Measurements from ENCODE around the gene VIT.

The VIT gene

DNA sequence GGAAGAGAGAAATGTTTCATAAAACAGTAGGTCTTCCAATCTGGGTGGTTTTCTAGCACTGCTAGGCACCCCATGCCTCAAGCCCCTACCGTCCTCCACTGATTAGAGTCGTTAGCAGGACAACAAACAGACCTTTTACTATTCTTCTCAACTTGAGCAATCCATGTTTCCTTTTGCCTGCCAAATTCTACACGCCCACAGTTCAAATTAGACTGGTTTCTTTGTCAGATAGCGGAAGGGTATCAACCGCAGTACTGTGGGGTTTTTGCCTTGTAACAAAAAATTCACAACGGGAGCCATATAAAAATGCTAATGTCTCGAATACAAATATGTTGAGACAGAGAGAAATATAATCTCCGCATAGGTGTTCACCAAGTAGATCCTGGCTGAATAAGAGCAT lies 59.9 kb downstream of the VIT start:
- in situ Hi-C loops (cut with MboI; ENCODE audit: low sequenced_read_pairs): no loop called here

DNA sequence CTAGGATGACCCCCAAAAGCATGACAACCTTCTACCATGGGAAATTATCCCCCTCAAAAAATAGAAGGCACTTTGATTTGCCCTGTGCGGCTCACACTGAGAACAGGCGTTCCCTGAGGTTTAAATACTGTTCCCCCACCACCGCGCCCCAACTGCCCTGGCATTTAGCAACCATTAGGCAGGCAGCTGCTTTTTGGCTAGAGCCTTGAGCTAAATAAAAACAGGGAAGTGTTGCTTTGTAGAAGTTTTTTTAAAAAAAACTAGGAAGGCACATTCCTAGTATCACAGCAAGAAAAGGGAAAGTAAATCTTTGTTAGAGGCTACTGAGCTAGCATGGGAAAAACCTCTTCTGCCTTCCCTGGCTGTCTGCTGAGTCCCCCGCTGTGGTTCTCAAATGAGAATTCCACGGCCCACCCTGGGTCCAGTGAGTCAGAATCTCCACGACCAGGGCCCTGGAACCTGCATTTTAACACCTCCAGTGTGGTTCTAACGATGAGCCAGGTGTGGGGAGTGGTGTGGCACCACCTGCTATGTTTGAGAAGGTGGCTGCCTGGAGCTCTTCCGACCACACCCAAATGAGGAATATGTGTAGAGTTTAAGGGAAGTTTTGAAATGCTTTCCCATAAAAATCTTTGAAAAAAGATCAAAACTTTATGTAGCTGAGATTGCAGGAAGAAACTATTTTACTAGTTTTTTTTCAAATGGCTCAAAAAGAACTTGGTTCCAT lies 66.4 kb downstream of the VIT start:
- in situ Hi-C loops (cut with MboI; ENCODE audit: low sequenced_read_pairs): no loop called here

DNA sequence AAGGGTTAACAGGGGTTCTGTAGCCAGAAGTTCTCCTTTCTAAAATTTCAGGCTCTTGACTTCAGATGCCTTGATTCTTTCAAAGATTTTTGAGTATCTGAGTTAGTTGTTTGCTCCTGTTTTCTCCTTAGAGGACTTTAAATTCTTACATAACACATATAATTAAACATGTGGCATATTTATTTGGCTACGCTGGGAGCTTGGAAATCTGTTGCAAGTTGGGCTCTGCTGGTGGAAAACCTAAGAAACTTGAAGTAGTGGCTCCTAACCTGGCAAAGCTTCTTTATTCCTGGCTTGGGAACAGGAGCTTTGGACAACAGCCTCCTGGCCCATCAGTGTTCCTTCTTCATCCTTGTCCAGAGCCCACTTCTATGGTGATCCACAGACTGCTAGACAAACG lies 72.6 kb downstream of the VIT start:
- in situ Hi-C loops (cut with MboI; ENCODE audit: low sequenced_read_pairs): no loop called here

DNA sequence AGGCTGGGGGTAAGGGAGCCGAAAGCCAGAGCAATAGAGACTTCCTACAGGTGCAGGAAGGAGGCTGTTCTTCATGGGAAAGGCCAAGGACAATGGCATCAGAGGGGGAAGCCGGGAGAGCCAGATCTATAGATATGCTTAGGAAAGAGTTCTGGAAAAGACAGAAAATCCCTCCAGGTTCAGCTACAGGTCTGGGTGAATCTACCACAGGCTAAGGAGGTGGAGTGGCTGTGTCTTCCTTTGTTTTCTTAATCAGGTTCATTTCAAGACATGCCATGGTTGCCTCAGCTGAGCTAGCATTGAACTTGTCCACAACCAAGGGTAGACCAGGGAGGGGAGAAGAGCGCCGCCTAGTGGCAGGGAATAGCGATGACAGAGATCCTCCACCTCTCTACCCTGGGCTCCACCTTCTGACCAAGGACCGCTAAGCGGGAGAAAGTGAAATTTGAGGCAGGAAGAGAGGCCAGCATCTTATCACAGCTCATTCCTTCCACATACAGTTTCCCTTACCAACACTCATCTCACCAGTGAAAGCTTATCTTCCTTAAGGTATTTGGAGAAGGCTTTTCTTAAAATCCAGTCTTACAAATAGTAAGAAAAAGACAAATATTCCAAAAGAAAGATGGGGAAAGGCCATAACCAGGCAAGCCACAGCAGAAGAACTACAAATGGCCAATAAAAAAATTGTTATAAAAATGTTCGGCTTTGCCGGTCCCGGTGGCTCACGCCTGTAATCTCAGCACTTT lies 74.2 kb downstream of the VIT start:
- in situ Hi-C loops (cut with MboI; ENCODE audit: low sequenced_read_pairs): no loop called here

DNA sequence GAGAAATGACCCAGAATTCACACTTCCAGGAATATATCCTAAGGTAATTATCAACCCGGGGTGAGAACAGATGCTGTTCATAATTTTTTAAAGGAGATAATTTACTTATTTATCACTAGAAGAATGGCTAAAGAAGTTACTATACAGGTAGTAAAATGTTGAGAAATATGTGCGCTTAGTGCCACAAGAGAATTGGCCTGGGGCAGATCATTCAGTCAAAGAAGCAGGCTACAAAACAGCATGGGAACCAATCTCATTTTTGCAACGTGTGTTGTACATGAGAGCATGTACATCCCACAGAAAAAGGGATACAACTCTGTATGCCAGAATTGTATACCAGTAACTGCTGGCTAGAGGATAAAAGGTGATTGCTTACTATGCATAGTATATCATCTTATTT lies 75.2 kb downstream of the VIT start:
- in situ Hi-C loops (cut with MboI; ENCODE audit: low sequenced_read_pairs): no loop called here

DNA sequence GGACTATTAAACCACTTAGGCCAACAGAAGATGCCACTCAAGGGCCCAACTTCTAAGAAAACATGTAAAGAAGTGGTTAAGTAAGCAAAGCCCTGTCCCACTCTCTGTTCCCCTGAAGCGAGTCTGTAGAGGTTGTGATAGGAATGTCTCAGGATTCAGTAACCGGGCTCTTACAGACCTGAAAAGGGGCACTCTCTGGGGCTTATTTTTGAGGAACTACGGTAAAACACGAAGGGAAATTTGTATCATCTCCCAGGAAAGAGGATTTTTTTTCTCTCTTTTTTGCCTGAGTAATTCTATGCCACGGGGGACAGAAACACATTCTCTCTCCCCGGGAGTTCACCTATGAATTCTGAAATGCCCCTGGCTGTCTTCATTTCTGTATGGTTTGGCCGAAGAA lies 77.4 kb downstream of the VIT start:
- in situ Hi-C loops (cut with MboI; ENCODE audit: low sequenced_read_pairs): no loop called here

DNA sequence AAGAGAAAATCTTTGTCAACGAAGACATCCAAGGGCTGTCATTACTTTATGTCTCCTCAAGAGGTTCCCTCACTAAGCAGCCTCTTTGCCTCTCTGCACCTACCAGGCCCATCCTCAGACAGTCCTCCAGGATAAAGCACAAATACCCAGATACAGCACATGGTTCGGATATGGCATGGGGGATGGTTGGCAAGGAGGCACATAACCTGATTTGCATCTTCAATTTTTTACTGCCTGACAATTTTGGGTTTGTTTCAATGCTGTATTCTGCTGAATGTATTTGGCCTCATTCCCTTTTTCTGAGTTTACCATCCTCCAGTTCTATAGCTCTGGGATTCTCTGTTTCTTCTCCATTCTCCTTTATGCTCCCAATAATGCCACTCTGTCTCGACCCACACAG lies 78.8 kb downstream of the VIT start:
- in situ Hi-C loops (cut with MboI; ENCODE audit: low sequenced_read_pairs): no loop called here

DNA sequence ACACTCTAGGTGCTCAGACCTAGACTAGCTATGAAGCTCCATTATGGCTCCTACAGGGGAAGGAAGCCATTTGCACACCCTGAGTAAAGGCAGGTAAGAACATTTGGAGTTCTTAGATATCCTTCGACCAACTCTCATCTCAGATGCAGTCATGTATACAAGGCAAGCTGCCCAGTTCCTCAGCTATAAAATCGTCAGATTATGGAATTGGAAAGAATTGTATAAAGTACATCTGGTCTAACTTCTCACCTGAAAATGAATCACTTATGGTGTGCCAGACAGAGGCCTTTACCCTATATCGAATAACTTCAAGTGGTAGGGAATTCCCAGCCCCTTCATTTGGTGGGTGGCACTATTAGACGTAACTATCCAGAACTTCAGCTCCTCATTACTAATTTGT lies 79.3 kb downstream of the VIT start:
- in situ Hi-C loops (cut with MboI; ENCODE audit: low sequenced_read_pairs): no loop called here

DNA sequence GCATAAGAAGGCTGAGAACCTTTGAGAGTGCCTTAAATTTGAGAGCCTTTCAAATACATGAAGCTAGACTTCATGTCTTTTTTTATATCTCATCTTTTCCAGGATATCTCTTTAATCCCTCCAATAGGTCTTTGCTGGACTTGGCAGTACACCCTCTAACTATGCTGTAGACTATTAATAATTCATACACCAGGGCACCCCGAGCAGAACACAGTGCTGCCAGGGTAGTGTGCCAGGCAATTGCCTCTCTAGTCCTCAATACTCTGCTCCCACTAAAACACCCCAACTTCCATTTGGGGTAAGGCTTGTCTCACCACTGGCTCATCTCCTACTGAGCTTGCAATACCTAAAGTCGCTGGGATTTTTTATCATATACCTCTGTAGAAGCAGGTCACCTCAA lies 80.8 kb downstream of the VIT start:
- in situ Hi-C loops (cut with MboI; ENCODE audit: low sequenced_read_pairs): no loop called here

DNA sequence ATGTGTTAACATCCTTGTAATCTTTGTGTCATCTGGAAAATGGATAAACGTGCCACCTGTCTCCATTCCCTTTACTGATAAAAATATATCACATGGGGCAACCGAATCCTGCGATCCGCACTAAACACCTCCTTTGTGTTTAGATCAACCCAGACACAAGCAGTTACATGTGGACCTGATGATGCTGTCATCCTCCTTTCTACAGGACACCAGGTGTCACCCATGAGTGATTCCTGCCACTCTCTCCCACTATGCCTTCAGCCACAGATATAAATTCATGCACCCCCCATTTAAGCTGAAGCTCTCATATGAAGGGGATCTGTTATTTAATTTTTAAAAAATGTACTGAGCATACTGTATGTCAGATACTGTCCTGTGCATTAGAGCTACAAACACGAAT lies 81.3 kb downstream of the VIT start:
- in situ Hi-C loops (cut with MboI; ENCODE audit: low sequenced_read_pairs): no loop called here

DNA sequence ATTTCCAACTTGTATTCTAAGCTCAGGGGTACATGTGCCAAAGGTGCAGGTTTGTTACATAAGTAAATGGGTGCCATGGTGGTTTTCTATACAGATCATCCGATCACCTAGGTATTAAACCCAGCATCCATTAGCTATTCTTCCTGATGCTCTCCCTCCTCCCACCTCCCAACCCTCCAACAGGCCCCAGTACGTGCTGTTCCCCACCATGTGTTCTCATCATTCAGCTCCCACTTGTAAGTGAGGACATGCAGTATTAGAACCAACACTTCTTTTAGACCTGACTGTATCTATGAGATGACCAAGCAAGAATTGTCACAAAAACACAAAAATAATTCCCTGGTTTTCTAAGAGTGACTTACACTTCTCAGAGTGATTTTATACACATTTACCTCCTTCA lies 83.0 kb downstream of the VIT start:
- in situ Hi-C loops (cut with MboI; ENCODE audit: low sequenced_read_pairs): no loop called here

DNA sequence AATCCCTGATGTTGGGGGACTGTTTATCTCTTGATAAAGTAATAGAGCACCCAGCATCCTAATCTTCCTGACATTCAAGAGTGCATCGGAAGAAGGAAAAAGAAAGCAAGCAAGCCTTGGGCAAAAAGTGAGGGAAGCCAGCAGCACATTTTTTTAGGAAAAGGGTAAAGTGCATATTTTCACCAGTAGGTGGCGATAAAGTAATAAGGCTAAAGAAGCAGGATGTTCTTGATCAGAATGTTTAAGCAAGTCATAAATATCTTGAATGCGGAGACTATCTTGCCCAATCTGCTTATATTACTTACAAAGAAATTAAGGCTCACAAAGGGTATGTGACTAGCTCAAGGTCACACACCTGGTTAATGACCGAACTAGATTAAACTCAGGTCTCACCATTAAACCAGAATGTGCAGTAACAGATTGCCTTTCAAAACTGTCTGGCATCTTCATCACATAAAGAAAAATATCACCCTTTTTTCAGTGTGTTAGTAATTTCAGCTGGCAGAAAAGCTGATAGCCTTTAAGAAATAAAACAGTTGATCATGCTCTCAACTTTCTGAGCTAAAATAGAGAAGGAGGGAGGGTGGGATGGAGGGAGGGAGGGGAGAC lies 83.8 kb downstream of the VIT start:
- in situ Hi-C loops (cut with MboI; ENCODE audit: low sequenced_read_pairs): no loop called here

DNA sequence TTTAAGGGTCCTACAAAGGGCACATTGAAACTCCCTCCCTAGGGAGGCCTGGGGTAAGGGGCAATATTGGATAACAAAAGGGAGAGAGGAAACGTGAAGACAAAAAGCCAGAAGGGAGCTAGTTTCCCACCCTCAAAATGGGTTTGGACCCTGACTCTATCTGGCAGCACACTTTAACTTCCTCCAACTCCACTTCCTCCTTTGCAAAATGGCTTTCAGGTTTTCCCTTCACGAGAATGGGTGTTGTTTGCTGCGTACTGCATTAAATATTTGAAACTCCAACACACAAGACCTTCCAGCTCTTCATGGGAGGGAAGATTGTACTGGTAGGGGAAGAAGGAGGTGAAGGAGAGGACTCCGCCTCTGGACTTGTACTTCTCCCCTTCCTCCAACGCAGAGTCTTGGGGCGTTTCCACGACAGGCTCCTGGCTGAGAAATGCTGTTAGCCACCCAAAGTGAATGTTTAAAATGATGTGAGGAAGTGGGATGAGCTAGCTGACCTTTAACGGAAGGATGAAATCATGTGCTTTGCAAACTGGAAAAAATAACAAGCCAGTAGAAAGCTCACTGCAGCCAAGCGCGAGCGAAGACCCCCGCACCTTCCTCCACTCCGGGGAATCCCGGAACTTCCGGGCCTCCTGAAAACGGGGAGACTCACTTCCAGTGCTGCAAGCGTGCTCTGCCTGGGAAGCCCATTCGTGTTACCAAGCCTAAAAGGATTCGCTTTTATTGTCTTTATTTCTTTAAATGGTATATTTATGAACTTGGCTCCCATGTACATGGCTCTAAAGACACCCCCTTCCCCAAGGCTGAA lies 85.6 kb downstream of the VIT start:
- in situ Hi-C loops (cut with MboI; ENCODE audit: low sequenced_read_pairs): no loop called here

DNA sequence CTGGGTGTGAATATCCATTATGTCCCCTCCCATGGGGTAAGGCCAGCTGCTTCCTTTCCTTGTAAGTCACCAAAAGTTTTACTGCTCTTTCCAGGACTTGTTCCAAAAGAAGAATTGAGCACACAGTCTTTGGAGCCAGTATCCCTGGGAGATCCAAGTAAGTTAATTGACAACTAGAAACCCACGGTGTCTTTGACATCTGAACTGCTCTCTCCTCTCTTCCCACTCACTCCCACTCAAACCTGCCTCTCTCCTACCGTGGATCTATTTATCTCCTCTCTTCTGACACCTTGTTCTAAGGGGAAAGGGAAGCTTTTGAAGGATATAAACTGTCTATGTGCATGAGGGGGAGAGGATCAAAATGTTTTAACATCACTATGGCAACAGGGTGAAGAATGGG lies 86.7 kb downstream of the VIT start:
- in situ Hi-C loops (cut with MboI; ENCODE audit: low sequenced_read_pairs): no loop called here

DNA sequence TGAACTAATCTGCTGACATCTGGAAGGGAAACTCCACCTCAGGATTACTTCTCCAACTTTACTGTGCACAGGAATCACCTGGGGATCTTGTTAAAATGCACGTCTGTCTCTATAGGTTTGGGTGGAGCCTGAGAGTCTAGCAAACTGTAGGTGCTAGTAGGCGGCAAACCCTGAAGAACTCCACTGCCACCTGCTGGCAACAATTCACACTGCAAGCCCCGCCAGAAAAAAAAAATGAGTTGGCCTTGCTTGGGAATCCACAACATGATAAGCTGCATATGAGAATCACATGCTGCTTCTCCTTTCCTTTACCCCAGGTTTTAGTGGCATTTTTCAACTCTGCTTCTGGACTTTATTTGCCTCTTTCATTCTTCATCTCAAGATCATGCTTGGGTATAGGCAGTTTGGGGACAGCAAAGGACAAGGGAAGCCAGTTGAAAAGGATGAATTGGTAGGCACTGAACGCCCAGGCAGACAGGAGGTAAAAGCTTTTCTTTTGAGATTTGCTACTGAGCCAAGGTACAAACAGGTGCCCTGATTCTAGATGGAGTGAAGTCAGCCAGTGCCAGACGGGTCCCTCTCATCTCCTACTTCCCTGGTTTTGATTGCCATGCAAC lies 88.8 kb downstream of the VIT start:
- in situ Hi-C loops (cut with MboI; ENCODE audit: low sequenced_read_pairs): no loop called here

DNA sequence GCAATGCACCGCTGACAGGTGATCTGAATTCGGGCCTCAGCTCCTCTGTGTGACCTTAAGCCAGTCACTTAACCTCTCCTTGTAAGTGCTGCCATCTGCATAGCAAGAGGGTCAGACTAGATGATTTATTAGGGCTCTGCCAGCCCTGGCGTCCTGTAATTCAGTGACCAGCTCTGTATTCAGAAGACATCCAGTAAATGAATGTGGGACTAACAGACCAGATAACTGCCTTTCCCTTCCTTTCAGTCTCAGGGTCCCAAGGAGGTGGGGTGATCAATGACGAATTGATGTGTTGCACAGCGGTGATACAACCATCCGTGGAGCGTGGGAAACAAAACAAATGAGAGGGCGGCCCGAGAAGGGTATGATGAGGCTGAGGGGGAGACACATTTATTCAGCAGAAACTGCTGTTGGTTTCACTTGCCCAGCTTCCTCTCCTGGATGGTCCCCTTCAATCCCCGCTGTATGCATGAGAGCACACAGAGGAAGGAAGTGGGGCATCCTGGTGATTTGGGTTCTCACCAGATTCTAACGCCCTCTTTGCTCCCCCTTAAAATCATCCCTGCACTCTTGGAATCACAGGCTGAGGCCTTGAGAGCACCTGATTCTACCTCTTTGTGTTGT lies 92.8 kb downstream of the VIT start:
- in situ Hi-C loops (cut with MboI; ENCODE audit: low sequenced_read_pairs): no loop called here

DNA sequence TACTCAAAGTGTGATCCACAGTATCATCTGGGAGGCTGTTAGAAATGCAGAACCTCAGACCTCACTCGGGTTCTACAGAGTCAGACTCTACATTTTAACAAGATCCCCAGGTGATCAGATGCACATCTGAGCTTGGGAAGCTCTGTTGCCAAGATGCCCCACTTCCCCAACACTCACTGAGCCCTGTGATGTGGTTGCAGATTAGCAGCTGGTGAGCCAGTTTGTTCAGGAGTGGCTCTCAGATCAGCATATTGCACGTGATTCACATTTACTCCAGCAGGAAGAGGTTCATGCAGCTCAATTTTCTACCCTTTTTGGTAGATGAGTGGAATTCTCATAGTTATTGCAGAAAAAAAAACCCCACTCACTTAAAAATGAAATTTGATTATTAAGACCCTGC lies 96.4 kb downstream of the VIT start:
- in situ Hi-C loops (cut with MboI; ENCODE audit: low sequenced_read_pairs): no loop called here

DNA sequence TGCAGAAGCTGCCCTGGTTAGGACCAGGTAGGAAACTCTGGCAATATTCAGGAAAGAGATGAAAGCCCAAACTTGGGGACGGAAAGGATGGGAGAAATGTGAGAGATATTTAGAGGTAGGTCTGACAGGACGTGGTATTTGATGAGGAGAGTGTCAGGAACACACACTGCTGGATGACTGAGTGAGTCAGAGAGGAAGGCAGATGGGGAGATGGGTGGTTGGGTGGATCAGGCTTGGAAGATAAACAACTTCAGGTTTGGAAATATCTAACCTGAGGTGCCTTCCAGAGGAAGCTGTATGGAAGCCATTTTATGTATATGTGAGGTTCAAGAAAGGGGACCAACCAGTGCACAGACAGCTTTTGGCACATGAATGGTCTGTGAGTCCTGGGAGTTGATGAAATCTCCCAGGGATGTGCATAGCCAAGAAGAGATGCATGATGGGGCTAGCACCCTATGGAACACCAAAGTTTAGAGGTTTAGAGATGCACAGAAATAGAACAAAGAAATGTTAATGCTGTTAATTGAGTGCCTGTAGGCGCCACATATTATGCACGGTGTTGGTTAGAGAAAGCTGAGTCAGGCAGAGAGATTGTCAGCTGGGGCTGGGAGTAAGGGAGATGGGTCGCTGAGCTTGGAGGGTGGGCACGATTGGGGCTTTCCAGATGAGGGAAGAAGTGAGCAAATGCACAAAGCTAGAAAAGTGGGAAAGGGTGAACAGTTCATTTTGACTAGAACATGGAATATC lies 101.0 kb downstream of the VIT start:
- in situ Hi-C loops (cut with MboI; ENCODE audit: low sequenced_read_pairs): no loop called here

DNA sequence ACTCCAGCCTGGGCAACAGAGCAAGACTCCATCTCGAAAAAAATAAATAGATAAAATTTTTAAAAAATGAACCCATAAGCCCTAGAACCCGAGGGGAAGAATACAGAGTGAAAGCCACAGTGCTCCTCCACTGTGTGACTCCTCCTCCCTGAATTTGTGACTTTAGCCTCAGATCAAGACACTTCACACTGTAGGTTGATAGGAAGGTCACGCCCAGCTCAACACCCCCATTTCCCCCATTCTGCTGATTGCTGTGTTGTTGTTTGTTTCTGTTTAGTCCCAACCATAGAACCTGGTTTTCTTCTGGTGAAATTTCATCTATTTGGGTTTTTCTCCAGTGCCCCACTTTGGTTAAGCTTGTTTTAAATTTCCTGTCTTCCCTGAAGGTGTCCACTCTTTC lies 102.2 kb downstream of the VIT start:
- in situ Hi-C loops (cut with MboI; ENCODE audit: low sequenced_read_pairs): no loop called here

DNA sequence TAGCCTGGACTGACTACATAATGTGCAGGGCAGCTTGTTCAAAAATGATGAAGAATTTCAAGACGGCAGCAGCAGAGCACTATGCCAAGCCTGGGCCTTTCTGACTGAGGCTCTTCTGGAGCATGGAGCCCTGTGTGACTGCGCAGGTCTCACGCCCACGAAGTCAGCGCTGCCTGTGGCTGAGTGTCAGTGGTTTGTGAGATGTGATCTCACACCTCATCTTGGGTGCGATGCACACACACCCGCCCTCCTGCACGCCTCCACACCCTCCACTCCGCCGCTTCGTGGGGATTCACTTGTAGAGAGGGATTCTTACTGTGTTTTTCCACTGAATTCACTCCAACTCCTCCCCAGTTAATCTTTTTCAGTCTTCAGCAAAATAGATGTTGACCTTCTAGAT lies 103.9 kb downstream of the VIT start:
- in situ Hi-C loops (cut with MboI; ENCODE audit: low sequenced_read_pairs): no loop called here
